Kidney (tissue), 14 donors: ENCODE data around the gene SCIN. TPM values are rescaled to one million over a fixed set of nuclear protein-coding genes. Genes with fewer than 3 reads are reported as not detected.
A peak's percentile ranks its signal among the peaks of the same experiment; 100 is the strongest.
"Not testable (repeated sequence)": the region's sequence is repeated elsewhere in the genome, so short reads cannot be mapped to it uniquely, and the experiment has no call there.

Experiments
- DNase-seq, 5 donors: peaks; one replicate each; pipeline ENCODE4 v3.0.0-alpha.2; 2013 to 2020
- FAIRE-seq: peaks from 2 replicates; lab custom pipeline; 2012; peaks lifted over from hg19 to GRCh38; lab: Jason Lieb, UNC
- H3K27ac ChIP-seq, 2 donors: one replicate each; pipeline ENCODE4 v1.7.0; 2013; ENCODE audit warnings: low read depth in 2 of 2, low read length in 2 of 2, inconsistent platforms in 1 of 2
- H3K27me3 ChIP-seq: one replicate; pipeline ENCODE4 v1.7.1; 2013; ENCODE audit warnings: low read length, inconsistent platforms; ENCODE audit not compliant: control insufficient read depth, insufficient read depth
- H3K36me3 ChIP-seq, 3 donors: one replicate each; pipeline versions ENCODE4 v1.7.0 to v1.7.1; 2013; ENCODE audit warnings: low read length in 3 of 3, control low read depth in 1 of 3, inconsistent platforms in 1 of 3; ENCODE audit not compliant: insufficient read depth in 3 of 3, control insufficient read depth in 2 of 3
- H3K4me1 ChIP-seq, 3 donors: one replicate each; pipeline versions ENCODE4 v1.7.0 to v1.7.1; 2013; ENCODE audit warnings: low read length in 3 of 3, inconsistent platforms in 1 of 3, low read depth in 1 of 3; ENCODE audit not compliant: control insufficient read depth in 2 of 3, insufficient read depth in 2 of 3
- H3K4me3 ChIP-seq, 3 donors: one replicate each; pipeline versions ENCODE4 v1.7.0 to v1.8.1; 2013; ENCODE audit warnings: low read length in 3 of 3, control low read depth in 1 of 3, inconsistent platforms in 1 of 3
- H3K9ac ChIP-seq, 3 donors: one replicate each; pipeline versions ENCODE4 v1.7.0 to v1.7.1; 2013; ENCODE audit warnings: low read length in 3 of 3, control low read depth in 1 of 3, inconsistent platforms in 1 of 3
- H3K9me3 ChIP-seq, 3 donors: one replicate each; pipeline versions ENCODE4 v1.7.0 to v1.7.1; 2013; ENCODE audit warnings: low read length in 3 of 3, control low read depth in 1 of 3, inconsistent platforms in 1 of 3; ENCODE audit not compliant: control insufficient read depth in 2 of 3, insufficient read depth in 1 of 3
- intact Hi-C: fragments of 100-400 bp; cut with DNase I; formaldehyde crosslinking; loops from one replicate; pipeline ENCODE4 v1.11.1; 2022
- polyA plus RNA-seq: library from polyadenylated mRNA; stranded (reverse); fragments of 350-450 nt; fragmentation: Illumina TruSeq; extraction: RNeasy Lipid Tissue Mini Kit (QIAGEN cat#74804); gene quantifications from one replicate; pipeline ENCODE4 v1.2.3, GENCODE V29; 2014; ENCODE audit warnings: low read depth, low replicate concordance; ENCODE audit not compliant: insufficient read depth
- total RNA-seq: library from RNA; stranded (reverse); fragmentation: NEBNext Ultra II Directional; extraction: Animal tissue kit (Norgen Biotek cat#: 25700); gene quantifications from one replicate; pipeline ENCODE4 v1.2.1, GENCODE V29; 2021
- TF ChIP-seq, protein P1 (sequence below): IDR thresholded peaks from 3 replicates; pipeline ENCODE4 v1.5.1; 2012; ENCODE audit warnings: mild to moderate bottlenecking, moderate library complexity, borderline replicate concordance; ENCODE audit not compliant: insufficient read depth; ENCODE audit errors: extremely low read depth
- donor health status: control.
- donor health status: control.
- donor health status: control.
- donor health status: control.
- donor health status: control.
- donor health status: DM: yes; HTN: yes; CAD: no.
- donor health status: Normal renal cell carcinoma (clear cell type).

The SCIN gene
- total and polyA plus RNA-seq, 2 donors from 2014 or later: 62.8 to 141 TPM

DNA sequence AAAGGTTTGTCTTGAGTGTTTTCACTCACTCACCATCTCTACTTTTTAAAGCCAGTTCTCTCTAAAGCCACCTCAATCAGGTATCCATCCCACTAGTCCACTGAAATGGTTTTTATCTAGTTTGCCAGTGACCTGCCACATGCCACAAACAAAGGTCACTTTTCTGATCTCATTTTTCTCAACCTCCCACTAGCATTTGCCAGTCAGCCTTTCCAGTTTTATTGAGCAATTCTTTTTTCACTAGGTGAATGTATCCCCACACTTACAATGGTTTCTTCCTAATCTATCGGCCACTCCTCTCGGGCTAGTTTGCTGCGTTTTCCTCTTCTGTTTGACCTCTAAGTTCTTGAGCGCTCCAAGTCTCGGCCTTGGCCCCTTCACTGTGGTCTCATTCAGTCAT is 72.0 kb downstream of the SCIN start:
- peaks cover 0 to 4% (median 4%) of the 10 kb centered on the region in 3 donors for H3K36me3 ChIP-seq
- peaks cover 0 to 2% (median 0%) of the 10 kb centered on the region in 3 donors for H3K4me1 ChIP-seq
- H3K27ac ChIP-seq: no peak overlapping the region
- no peaks in the 10 kb centered on the region for H3K9me3 ChIP-seq
- no peak overlapping the region for H3K4me3 ChIP-seq
- no peak overlapping the region for H3K9ac ChIP-seq
- DNase-seq: no peak
- FAIRE-seq: no peak
- H3K27me3 ChIP-seq: no peaks in the 10 kb centered on the region
- intact Hi-C loops: loop anchor here (10.0 kb wide), 1 partner anchor 612 kb away; no protein-coding TSS in a partner anchor
- TF ChIP-seq, protein P1, sequence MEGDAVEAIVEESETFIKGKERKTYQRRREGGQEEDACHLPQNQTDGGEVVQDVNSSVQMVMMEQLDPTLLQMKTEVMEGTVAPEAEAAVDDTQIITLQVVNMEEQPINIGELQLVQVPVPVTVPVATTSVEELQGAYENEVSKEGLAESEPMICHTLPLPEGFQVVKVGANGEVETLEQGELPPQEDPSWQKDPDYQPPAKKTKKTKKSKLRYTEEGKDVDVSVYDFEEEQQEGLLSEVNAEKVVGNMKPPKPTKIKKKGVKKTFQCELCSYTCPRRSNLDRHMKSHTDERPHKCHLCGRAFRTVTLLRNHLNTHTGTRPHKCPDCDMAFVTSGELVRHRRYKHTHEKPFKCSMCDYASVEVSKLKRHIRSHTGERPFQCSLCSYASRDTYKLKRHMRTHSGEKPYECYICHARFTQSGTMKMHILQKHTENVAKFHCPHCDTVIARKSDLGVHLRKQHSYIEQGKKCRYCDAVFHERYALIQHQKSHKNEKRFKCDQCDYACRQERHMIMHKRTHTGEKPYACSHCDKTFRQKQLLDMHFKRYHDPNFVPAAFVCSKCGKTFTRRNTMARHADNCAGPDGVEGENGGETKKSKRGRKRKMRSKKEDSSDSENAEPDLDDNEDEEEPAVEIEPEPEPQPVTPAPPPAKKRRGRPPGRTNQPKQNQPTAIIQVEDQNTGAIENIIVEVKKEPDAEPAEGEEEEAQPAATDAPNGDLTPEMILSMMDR: no peak

DNA sequence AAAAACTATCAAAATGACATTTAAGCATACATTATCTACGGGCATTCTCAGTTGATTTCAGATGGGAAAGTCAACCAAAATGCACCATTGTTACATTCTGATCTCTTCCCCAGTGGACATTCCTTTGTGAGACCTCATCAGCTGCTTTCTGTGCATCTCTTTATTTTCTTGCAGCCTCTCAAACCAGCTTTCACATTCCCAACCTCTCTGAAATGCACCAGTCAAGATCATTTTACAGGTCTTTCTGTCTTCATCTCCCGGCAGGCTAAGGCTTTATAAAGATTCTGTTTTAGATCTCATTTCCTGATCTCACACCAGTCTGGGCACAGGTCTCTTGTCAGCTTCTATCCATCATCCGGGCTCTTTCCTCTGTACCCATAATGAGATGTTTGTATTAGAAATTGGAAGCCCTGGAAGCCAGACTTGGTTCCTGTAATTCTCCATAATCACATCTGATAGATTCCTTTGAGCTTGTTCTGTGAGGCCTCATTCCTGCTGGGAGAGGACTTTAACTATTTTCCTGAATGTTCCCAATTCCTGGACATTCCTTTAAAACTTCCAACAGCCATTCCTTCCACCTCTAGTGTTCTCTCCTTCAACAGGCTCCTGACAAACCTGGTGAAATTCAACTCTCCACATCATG is 72.6 kb downstream of the SCIN start:
- FAIRE-seq (no peak), DNase-seq (no peak)
- Histone ChIP-seq H3K4me3 (no peak overlapping the region), H3K27ac (peak overlapping the region in 1 of 2 donors; percentile 9), H3K4me1 (peaks cover 0 to 1% (median 0%) of the 10 kb centered on the region in 3 donors), H3K9ac (no peak overlapping the region), H3K9me3 (no peaks in the 10 kb centered on the region), H3K36me3 (peaks cover 0 to 4% (median 4%) of the 10 kb centered on the region in 3 donors), H3K27me3 (no peaks in the 10 kb centered on the region)
- TF ChIP-seq, protein P1: no peak
- intact Hi-C loops: loop anchor here (10.0 kb wide), 1 partner anchor 612 kb away; no protein-coding TSS in a partner anchor

DNA sequence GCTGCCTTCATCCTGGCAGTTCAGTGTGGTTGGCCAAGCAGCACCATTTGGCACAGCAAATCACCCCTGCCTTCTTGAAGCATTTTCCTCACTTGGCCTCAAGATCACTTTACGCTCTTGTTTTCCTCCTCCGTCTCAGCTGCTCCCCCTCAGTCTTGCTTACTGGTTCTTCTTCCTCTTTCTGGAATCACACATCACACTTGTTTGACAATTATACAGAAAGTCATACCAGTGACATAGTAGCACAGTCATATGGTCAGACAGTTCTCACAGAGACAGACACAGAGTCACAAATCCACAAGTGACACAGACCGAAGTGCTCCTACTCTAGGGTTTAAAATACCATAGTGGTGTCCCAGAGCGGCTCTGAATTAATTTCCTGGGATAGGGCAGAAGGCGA is 73.1 kb downstream of the SCIN start:
- DNase-seq (peak in 2 of 5 donors; percentile 10 to 26), FAIRE-seq (no peak)
- Histone ChIP-seq H3K9ac (no peak overlapping the region), H3K36me3 (peaks cover 0 to 4% (median 4%) of the 10 kb centered on the region in 3 donors), H3K27me3 (no peaks in the 10 kb centered on the region), H3K27ac (no peak overlapping the region), H3K9me3 (no peaks in the 10 kb centered on the region), H3K4me1 (no peaks in the 10 kb centered on the region), H3K4me3 (no peak overlapping the region)
- intact Hi-C loops: loop anchor here (10.0 kb wide), 1 partner anchor 611 kb away; no protein-coding TSS in a partner anchor
- TF ChIP-seq, protein P1: no peak

DNA sequence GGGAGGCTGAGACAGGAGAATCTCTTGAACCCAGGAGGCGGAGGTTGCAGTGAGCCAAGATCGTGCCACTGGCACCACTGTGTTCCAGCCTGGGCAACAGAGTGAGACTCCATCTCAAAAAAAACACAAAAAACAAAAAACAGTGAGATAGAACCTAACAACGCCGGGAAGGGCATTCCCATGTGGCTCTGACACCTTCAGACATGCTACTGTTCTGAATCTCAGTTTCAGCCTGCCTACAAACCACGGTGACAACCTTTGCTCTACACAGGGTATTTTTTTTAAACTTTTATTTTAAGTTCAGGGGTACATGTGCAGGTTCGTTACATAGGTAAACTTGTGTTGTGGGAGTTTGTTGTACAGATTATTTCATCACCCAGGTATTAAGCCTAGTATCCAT is 74.7 kb downstream of the SCIN start:
- DNase-seq, H3K36me3 ChIP-seq, H3K9ac ChIP-seq, H3K27me3 ChIP-seq, FAIRE-seq, H3K9me3 ChIP-seq, H3K27ac ChIP-seq, H3K4me1 ChIP-seq, H3K4me3 ChIP-seq: not testable (repeated sequence)
- intact Hi-C loops: loop anchor here (10.0 kb wide), 1 partner anchor 610 kb away; no protein-coding TSS in a partner anchor
